Body of pancreas (tissue), 4 donors: Measurements from ENCODE around the gene GMDS.

Source experiments
- CTCF ChIP-seq, 7 experiments: fragments of 450-650 bp in 4 of 7; fragments of 200-600 bp in 3 of 7; sonication (generic) in 3 of 7; IDR thresholded peaks; one replicate each; pipeline ENCODE4 v1.5.1; 2016 to 2019; ENCODE audit warnings: antibody characterized with exemption in 7 of 7
- POLR2A ChIP-seq, 3 donors: fragments of 450-650 bp; IDR thresholded peaks; one replicate each; pipeline ENCODE4 v1.6.1; 2016; ENCODE audit warnings: antibody characterized with exemption in 3 of 3, mild to moderate bottlenecking in 2 of 3

GRCh38 chr6:1858859-1859258 is 386.5 kb downstream of the GMDS start:
- TF ChIP-seq POLR2A (IDR thresholded peaks at IDR 0.05) = no peak
- TF ChIP-seq CTCF (IDR thresholded peaks at IDR 0.05) = no peak
